HepG2 (cell line): ENCODE data around the gene RAB2B. TPM values are rescaled to one million over a fixed set of nuclear protein-coding genes. Genes with fewer than 3 reads are reported as not detected.

Source experiments
- ATAC-seq: fragments of 200-7000 bp; cut with Tn5 transposase; 3 replicates; pipeline ENCODE4 v1.9.1; 2020; ENCODE audit warnings: mild to moderate bottlenecking, moderate library complexity
- BruUV-seq: library from RNA; stranded (reverse); fragments of 400-500 nt; replicated peaks from 2 replicates; lab custom pipeline; 2021; lab: Mats Ljungman, UMichigan
- CTCF ChIA-PET: fragments of 300-600 bp; formaldehyde crosslinking; extraction: SDS; loops from one replicate; lab custom pipeline; 2021; ENCODE audit warnings: low total read pairs, inconsistent platforms, low intra/inter-chr PET ratio; lab: Yijun Ruan, JAX
- POLR2A ChIA-PET: fragments of 350-600 bp; sonication (Branson Sonifier 250); formaldehyde crosslinking; loops from one replicate; lab custom pipeline; 2020; ENCODE audit warnings: antibody characterized with exemption, inconsistent platforms; lab: Yijun Ruan, JAX
- DNase-seq: peaks from one replicate; pipeline ENCODE4 v3.0.0-alpha.2; 2015; ENCODE audit warnings: low spot score
- FAIRE-seq: peaks from 3 replicates; lab custom pipeline; 2011; peaks lifted over from hg19 to GRCh38; lab: Jason Lieb, UNC
- H2AFZ ChIP-seq: one replicate; pipeline ENCODE4 v1.6.1; 2011; ENCODE audit warnings: low read length, inconsistent platforms
- H3K27ac ChIP-seq: fragments of 300-600 bp; 3 replicates; pipeline ENCODE4 v1.8.0; 2011; ENCODE audit warnings: mixed run types, mild to moderate bottlenecking, mixed read lengths, low read length, inconsistent platforms; ENCODE audit not compliant: insufficient read depth; ENCODE audit errors: extremely low read length
- H3K27me3 ChIP-seq, 2 experiments: fragments of 200-600 bp in 1 of 2; 2 replicates in 1 of 2; 3 replicates in 1 of 2; pipeline versions ENCODE4 v1.6.0 to v1.8.0; 2011; ENCODE audit warnings: low read length in 2 of 2, mild to moderate bottlenecking in 2 of 2, moderate library complexity in 2 of 2, inconsistent platforms in 1 of 2; ENCODE audit not compliant: insufficient read depth in 2 of 2, control insufficient read depth in 1 of 2
- H3K36me3 ChIP-seq, 2 experiments: fragments of 200-600 bp in 1 of 2; replicated peaks in 1 of 2; 2 replicates in 1 of 2; 3 replicates in 1 of 2; pipeline versions ENCODE4 v1.5.1 to v1.8.0; 2011; ENCODE audit warnings: low read length in 2 of 2, inconsistent platforms in 1 of 2; ENCODE audit not compliant: insufficient read depth in 2 of 2, control insufficient read depth in 1 of 2
- H3K4me1 ChIP-seq: 2 replicates; pipeline ENCODE4 v1.5.1; 2012; ENCODE audit warnings: low read length, inconsistent platforms; ENCODE audit not compliant: insufficient read depth
- H3K4me2 ChIP-seq: 2 replicates; pipeline ENCODE4 v1.6.0; 2011; ENCODE audit warnings: low read depth, low read length, inconsistent platforms
- H3K4me3 ChIP-seq, 3 experiments: fragments of 200-600 bp in 1 of 3; sonication (generic), shearing (Covaris generic) in 1 of 3; replicated peaks in 1 of 3; 2 replicates each; pipeline ENCODE4 v1.5.1; 2011 to 2016; ENCODE audit warnings: low read length in 3 of 3, inconsistent platforms in 2 of 3, low read depth in 2 of 3, mild to moderate bottlenecking in 2 of 3, control low read depth in 1 of 3, mixed read lengths in 1 of 3; ENCODE audit not compliant: insufficient read depth in 1 of 3
- H3K79me2 ChIP-seq: one replicate; pipeline ENCODE4 v1.6.1; 2011; ENCODE audit warnings: low read length, inconsistent platforms; ENCODE audit not compliant: insufficient read depth
- H3K9ac ChIP-seq: 2 replicates; pipeline ENCODE4 v1.6.0; 2011; ENCODE audit warnings: mild to moderate bottlenecking, low read depth, low read length, inconsistent platforms; ENCODE audit not compliant: insufficient read depth
- H3K9me3 ChIP-seq: 2 replicates; pipeline ENCODE4 v1.5.1; 2012; ENCODE audit warnings: mild to moderate bottlenecking, low read length
- H4K20me1 ChIP-seq: 2 replicates; pipeline ENCODE4 v1.6.0; 2011; ENCODE audit warnings: inconsistent platforms, mild to moderate bottlenecking, low read length, moderate library complexity; ENCODE audit not compliant: insufficient read depth
- ATF3 ChIP-seq: sonication (generic); formaldehyde crosslinking; IDR thresholded peaks from 2 replicates; pipeline ENCODE4 v1.4.0; 2020; ENCODE audit warnings: missing genetic modification reagents
- BATF2 ChIP-seq: sonication (generic); formaldehyde crosslinking; IDR thresholded peaks from 2 replicates; pipeline ENCODE4 v1.8.0; 2022; ENCODE audit warnings: mild to moderate bottlenecking, missing genetic modification reagents, moderate library complexity
- HNRNPL ChIP-seq: fragments of 200-400 bp; formaldehyde crosslinking; IDR thresholded peaks from 2 replicates; pipeline ENCODE4 v1.6.1; 2017; ENCODE audit warnings: mild to moderate bottlenecking, low read depth, low read length
- KLF15 ChIP-seq: sonication (generic); formaldehyde crosslinking; IDR thresholded peaks from 2 replicates; pipeline ENCODE4 v1.8.1; 2023; ENCODE audit warnings: borderline replicate concordance, mild to moderate bottlenecking, inconsistent platforms, missing genetic modification reagents, mixed read lengths
- NRL ChIP-seq: sonication (generic); formaldehyde crosslinking; IDR thresholded peaks from 2 replicates; pipeline ENCODE4 v1.5.0; 2020; ENCODE audit warnings: missing genetic modification reagents, mild to moderate bottlenecking, moderate library complexity, borderline replicate concordance
- PTBP1 ChIP-seq: fragments of 200-400 bp; formaldehyde crosslinking; IDR thresholded peaks from 2 replicates; pipeline ENCODE4 v1.6.1; 2018; ENCODE audit warnings: low read length, low read depth; ENCODE audit not compliant: poor library complexity, severe bottlenecking
- SMYD3 ChIP-seq: sonication (generic); formaldehyde crosslinking; IDR thresholded peaks from 2 replicates; pipeline ENCODE4 v1.8.1; 2023; ENCODE audit warnings: mild to moderate bottlenecking, missing genetic modification reagents
- TFDP2 ChIP-seq: sonication (generic); formaldehyde crosslinking; IDR thresholded peaks from 2 replicates; pipeline ENCODE4 v1.4.0; 2020; ENCODE audit warnings: missing genetic modification reagents
- ZBTB33 ChIP-seq: sonication (generic); formaldehyde crosslinking; IDR thresholded peaks from 2 replicates; pipeline ENCODE4 v1.4.0; 2020; ENCODE audit warnings: missing genetic modification reagents
- ZBTB8A ChIP-seq: sonication (generic); formaldehyde crosslinking; IDR thresholded peaks from 2 replicates; pipeline ENCODE4 v1.4.0; 2020; ENCODE audit warnings: mild to moderate bottlenecking, low read depth, missing genetic modification reagents, borderline replicate concordance
- ZNF143 ChIP-seq: sonication (generic); formaldehyde crosslinking; IDR thresholded peaks from 2 replicates; pipeline ENCODE4 v1.4.0; 2020; ENCODE audit warnings: missing genetic modification reagents
- ZNF207 ChIP-seq: fragments of 450-650 bp; IDR thresholded peaks from 2 replicates; pipeline ENCODE4 v1.6.1; 2016; ENCODE audit warnings: antibody characterized with exemption, borderline replicate concordance
- ZNF703 ChIP-seq: sonication (generic); formaldehyde crosslinking; IDR thresholded peaks from 2 replicates; pipeline ENCODE4 v1.5.1; 2020; ENCODE audit warnings: missing genetic modification reagents, mild to moderate bottlenecking, moderate library complexity, borderline replicate concordance
- ZNF766 ChIP-seq: sonication (generic); formaldehyde crosslinking; IDR thresholded peaks from 2 replicates; pipeline ENCODE4 v1.5.0; 2020; ENCODE audit warnings: missing genetic modification reagents, borderline replicate concordance
- WGBS: methylation state at CpG from one replicate; pipeline ENCODE4 v1.1.6; 2017; ENCODE audit warnings: low lambda C conversion rate; 5-methylcytosine and 5-hydroxymethylcytosine counted together
- in situ Hi-C: cut with HindIII; loops from 2 replicates; pipeline ENCODE4 v1.10.0; 2017; ENCODE audit warnings: low pct_unique_long_range_greater_than_20kb; ENCODE audit not compliant: extremely low pct_ligation_motif_present
- intact Hi-C: fragments of 100-400 bp; cut with micrococcal nuclease; formaldehyde crosslinking; loops from one replicate; pipeline ENCODE4 v1.10.0; 2022; ENCODE audit not compliant: unreplicated experiment
- polyA plus RNA-seq, 8 experiments: library from polyadenylated mRNA; depleted of rRNA in 3 of 8; stranded (reverse) in 7 of 8; unstranded in 1 of 8; fragments of >200 nt; fragmentation: Illumina TruSeq in 4 of 8; extraction: Trizol in 4 of 8; gene quantifications; 2 replicates each; pipeline versions ENCODE4 v1.2.1 to v1.2.3, GENCODE V29; 2011 to 2016; ENCODE audit warnings: low read depth in 4 of 8, missing spikeins in 1 of 8, mixed read lengths in 1 of 8; ENCODE audit not compliant: insufficient read depth in 1 of 8
- total RNA-seq, 5 experiments: library from RNA; depleted of rRNA; stranded (reverse); fragments of >200 nt; fragmentation: Illumina TruSeq; extraction: Trizol; gene quantifications; 2 replicates each; pipeline ENCODE4 v1.2.3, GENCODE V29; 2016; ENCODE audit warnings: low read depth in 1 of 5

The RAB2B gene
- total and polyA plus RNA-seq, 2 of the 13 experiments (the other 11 are each of a cell fraction or from before 2014, with no cell fraction given), result 36.0 to 60.6 TPM

GRCh38 chr14:21431126-21431525 lies 45.6 kb downstream of the RAB2B start:
- Histone ChIP-seq H3K4me2 (no peak overlapping the region), H3K9me3 (no peaks in the 10 kb centered on the region)
- no peak for TF ChIP-seq BATF2 (CRISPR knock-in tag)
- TF ChIP-seq TFDP2, result no peak
- TF ChIP-seq ZNF143, result 0 out of 2 replicates have a peak, but pooled peaks have one; percentile 7
- 0 out of 2 replicates have a peak, but pooled peaks have one; percentile 9 for TF ChIP-seq ZNF703 (CRISPR knock-in tag)
- 0 out of 2 replicates have a peak, but pooled peaks have one; percentile 55 for TF ChIP-seq NRL (CRISPR knock-in tag)
- no peak for TF ChIP-seq HNRNPL
- no peak for TF ChIP-seq SMYD3 (CRISPR knock-in tag)
- no peak for TF ChIP-seq ZBTB8A (CRISPR knock-in tag)
- TF ChIP-seq ZNF766 (CRISPR knock-in tag), result 0 out of 2 replicates have a peak, but pooled peaks have one; percentile 34
- TF ChIP-seq KLF15 (CRISPR knock-in tag), result no peak
- TF ChIP-seq ZNF207, result no peak
- no peak for TF ChIP-seq PTBP1
- no peak for TF ChIP-seq ZBTB33
- TF ChIP-seq ATF3 (CRISPR knock-in tag), result no peak
- TF ChIP-seq, all 625 proteins: peak for 4
- Histone ChIP-seq H3K27me3 (no peaks in the 10 kb centered on the region), H4K20me1 (no peaks in the 10 kb centered on the region), H2AFZ (no peak overlapping the region), H3K36me3 (peaks cover 31 to 65% of the 10 kb centered on the region in 2 experiments), H3K4me3 (no peak overlapping the region), H3K9ac (no peak overlapping the region), H3K4me1 (peaks cover 16% of the 10 kb centered on the region), H3K79me2 (peaks cover 46% of the 10 kb centered on the region), H3K27ac (no peak overlapping the region)
- DNase-seq (no peak), ATAC-seq (peak; percentile 31; the same call in 2 of the 3 replicates), FAIRE-seq (no peak)
- in situ Hi-C loops (no loop called here), intact Hi-C loops (no loop called here)
- BruUV-seq, result no TSS peak
- ChIA-PET POLR2A (interaction anchor here (1.3 kb wide), 1 partner anchor 25 kb away, joined by 8 read pairs; the partner anchor contains the start of gene CHD8), CTCF (no interaction called here)
- 95% methylated on average over 2 of the region's 2 CpGs for WGBS
